Measurements from ENCODE around the gene TRMT2A.

DNA sequence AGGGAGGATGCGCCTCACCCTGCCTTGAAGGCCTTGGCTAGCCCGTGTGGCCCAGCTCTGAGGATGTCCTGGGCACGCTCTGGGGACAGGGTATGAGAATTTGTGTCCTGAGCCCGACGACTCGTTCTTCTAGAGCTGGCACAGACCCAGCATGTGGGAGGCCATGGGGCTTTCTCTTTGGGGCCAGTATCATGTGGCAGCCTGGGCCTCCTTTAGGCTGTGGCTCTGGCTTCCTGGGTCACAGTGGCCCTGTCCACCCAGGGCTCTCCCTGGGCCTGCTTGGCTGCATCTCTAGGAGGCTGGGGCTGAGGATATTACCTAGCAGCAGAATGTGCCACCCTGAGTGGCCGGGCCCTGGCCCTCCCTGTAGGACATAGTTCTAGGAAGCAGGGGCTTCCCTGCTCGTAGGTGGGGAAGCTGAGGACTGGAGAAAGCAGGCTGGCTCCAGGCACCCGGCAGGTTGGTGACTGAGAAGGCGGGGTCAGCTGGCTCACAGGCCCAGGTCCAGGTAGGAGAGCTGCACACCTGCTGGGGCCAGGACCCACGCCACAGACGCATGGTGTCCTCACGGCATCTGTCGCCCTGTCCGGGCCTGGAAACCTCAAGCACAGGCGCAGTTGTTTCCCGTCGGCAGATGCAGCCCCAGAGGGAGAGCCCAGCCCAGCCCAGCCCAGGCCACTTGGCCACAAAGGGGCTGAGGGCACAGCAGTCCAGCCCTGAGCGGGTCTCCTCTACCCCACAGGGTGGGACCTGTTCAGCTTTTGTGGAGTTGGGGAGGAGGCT is 27.0 kb upstream of the TRMT2A start:
- TF ChIP-seq CTCF (IDR thresholded peaks at IDR 0.05) (no peak), POLR2AphosphoS5 (IDR thresholded peaks at IDR 0.05) (no peak), POLR2A (IDR thresholded peaks at IDR 0.05) (no peak)
